Measurements from ENCODE around the gene FILIP1L. TPM values are rescaled to one million over a fixed set of nuclear protein-coding genes. Genes with fewer than 3 reads are reported as not detected.

Gene FILIP1L
- total RNA-seq, 2 experiments from 2014 or later = 0.23 to 0.36 TPM

- ChIA-PET CTCF (no interaction called here), POLR2A (no interaction called here)
Measured at GRCh38 chr3:100002599-100003350, 111.5 kb downstream of the FILIP1L start.

- ChIA-PET POLR2A (no interaction called here), CTCF (no interaction called here)
Measured at GRCh38 chr3:100001526-100002270, 112.6 kb downstream of the FILIP1L start.

DNA sequence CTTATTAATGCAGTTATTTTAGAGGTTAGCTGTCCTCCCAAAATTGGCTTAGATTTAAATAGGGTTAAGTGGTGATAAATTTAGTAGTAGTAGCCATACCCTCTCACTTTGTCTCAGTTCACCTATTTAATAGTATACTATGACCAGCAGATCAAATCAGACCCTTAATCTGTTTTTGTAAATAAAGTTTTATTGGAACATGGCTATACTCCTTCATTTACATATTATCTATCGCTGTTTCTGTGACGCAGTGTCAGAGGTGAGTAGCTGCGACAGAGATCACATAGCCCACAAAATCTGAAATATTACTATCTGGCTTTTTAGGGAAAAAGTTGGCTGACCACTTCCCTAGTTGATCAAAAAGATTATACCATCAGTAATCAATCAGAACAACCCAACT is 113.2 kb downstream of the FILIP1L start:
- CTCF ChIA-PET = no interaction called here
- POLR2A ChIA-PET = no interaction called here

- CTCF ChIA-PET = no interaction called here
- POLR2A ChIA-PET = no interaction called here
Measured at GRCh38 chr3:99999536-99999935, 114.8 kb downstream of the FILIP1L start.

- ChIA-PET CTCF (interaction anchor here (0.6 kb wide), 1 partner anchor 301 kb away, joined by 3 read pairs; no protein-coding TSS in a partner anchor), POLR2A (no interaction called here)
Measured at GRCh38 chr3:99997293-99997692, 117.0 kb downstream of the FILIP1L start.

- POLR2A ChIA-PET = no interaction called here
- CTCF ChIA-PET = no interaction called here
Measured at GRCh38 chr3:99990179-99990578, 124.1 kb downstream of the FILIP1L start.

DNA sequence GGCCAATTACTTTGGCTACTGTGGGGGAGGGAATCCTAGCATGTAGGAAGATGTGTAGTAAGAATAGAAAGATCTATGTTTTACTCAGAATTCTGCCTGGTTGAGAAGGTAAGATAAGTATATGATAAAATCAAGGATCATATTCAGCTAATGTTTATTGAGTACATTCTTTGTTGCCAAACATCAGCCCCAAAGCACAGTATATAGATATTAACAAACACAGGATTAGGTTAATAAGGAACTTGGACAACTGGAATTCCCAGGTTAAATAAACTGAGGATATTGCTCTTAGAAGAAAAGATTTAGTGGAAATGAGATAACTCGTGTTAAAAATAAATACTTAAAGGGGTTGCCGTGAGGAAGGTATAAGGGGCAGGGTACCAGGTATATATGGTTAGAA is 129.6 kb downstream of the FILIP1L start:
- ChIA-PET POLR2A (no interaction called here), CTCF (no interaction called here)

GRCh38 chr3:99984139-99984538 is 130.2 kb downstream of the FILIP1L start:
- CTCF ChIA-PET = no interaction called here
- POLR2A ChIA-PET = no interaction called here

DNA sequence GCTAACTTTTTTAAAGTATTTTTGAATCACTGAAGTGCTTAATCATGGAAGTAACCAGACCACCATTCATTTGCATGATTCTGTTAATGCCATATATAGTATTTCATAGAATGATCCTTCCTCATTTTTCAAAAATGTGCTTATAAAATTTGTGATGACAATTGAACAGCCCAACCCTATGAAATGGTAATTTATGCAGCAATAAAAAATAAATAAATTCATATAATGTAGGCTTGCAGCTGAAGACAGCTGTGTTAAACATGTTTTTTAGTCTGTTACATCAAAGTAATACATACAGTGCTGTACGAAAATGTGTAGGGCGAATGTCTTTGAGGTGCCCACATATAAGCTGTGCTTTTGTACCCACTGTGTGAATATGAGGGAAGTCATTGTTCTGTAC is 131.7 kb downstream of the FILIP1L start:
- ChIA-PET POLR2A (no interaction called here), CTCF (no interaction called here)

GRCh38 chr3:99981138-99981537 is 133.2 kb downstream of the FILIP1L start:
- POLR2A ChIA-PET = no interaction called here
- CTCF ChIA-PET = no interaction called here

DNA sequence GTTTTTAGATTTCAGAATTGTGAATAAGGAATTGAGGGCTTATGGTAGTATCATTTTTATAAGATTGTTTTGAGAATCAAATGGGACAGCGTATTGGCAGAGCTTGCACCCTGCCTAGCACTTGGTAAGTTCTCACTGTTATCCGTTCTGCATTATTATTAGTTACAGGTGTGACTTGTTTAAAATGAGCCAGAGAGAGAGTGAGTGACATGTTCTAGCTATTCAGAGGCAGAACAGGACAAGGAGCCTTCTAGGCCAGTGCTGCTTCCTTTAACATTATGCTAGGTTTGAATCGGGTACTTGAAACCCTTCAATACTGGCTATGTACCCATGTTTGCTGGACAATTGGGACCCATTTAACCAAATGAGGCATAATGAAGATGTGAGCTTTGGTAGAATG is 133.7 kb downstream of the FILIP1L start:
- POLR2A ChIA-PET = no interaction called here
- CTCF ChIA-PET = no interaction called here

DNA sequence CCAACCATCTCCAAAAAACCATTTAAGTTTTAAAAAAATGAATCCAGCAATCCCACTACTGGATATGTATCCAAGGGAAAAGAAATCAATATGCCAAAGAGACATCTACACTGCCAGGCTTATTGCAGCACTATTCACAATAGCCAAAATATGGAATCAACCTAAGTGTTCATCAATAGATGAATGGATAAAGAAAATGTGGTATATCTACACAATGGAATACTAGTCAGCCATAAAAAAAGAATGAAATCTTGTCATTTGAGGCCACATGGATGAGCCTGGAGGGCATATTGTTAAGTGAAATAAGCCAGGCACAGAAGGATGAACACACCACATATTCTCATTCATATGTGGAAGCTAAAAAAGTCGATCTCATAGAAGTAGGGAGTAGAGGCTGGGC is 136.1 kb downstream of the FILIP1L start:
- POLR2A ChIA-PET = no interaction called here
- CTCF ChIA-PET = no interaction called here

DNA sequence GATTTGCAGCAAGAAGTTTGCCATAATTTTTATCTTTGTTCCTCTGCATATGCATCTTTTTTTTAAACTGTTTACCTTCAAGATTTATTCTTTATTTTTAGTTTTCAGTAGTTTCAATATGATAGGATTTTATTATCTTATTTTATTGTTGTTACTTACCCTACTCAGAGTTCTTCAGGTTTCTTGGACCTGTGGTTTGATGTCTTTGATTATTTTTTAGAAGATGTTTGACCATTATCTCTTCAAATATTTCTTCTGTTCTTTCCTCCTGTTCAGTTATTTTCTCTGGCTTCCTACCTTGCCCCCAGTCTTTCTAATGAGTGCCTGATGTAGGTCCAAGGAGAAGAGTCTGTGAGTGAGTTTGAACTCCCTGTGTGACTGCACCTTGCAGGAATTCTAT is 137.7 kb downstream of the FILIP1L start:
- POLR2A ChIA-PET = no interaction called here
- CTCF ChIA-PET = no interaction called here

DNA sequence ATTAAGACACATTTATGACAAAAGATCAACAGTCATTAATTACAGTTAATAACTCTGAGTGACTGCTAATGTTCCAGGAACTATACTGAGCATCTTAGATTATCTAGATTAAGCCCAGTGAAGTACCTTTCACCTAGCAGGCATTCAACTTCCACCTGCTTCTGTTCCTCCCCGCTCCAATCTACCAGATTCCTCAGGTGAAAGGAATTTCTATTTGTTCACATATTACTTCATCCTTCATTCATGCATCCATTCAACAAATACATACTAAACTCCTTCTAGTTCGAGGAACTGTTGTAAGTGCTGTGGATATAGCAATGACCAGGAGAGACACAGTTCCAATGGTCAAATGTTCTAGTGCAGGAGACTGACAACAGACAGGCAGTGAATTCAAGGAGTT is 139.3 kb downstream of the FILIP1L start:
- CTCF ChIA-PET = no interaction called here
- POLR2A ChIA-PET = no interaction called here

GRCh38 chr3:99972380-99973104 is 141.8 kb downstream of the FILIP1L start:
- CTCF ChIA-PET = no interaction called here
- POLR2A ChIA-PET = no interaction called here

DNA sequence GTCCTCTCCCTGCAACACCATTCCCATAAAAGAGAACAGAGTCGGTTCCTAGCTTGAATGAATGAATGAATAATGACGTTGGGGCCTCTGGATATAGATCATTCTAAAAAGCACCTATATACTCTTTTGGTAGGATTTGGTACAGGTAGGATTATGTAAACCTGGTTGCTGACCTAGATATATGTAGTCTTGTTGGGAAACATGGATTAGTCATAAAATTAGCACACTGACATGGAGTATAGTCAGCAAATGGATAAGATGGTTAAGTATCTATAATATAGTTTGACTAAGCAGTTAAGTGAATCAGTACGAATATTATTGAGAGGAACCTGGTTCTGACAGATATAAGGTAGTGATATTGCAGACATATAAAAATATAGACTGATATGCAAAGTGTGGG is 142.5 kb downstream of the FILIP1L start:
- ChIA-PET CTCF (no interaction called here), POLR2A (no interaction called here)

- ChIA-PET POLR2A (no interaction called here), CTCF (interaction anchor here (0.6 kb wide), 1 partner anchor 1147 kb away, joined by 3 read pairs; no protein-coding TSS in a partner anchor)
Measured at GRCh38 chr3:99970198-99970597, 144.1 kb downstream of the FILIP1L start.

DNA sequence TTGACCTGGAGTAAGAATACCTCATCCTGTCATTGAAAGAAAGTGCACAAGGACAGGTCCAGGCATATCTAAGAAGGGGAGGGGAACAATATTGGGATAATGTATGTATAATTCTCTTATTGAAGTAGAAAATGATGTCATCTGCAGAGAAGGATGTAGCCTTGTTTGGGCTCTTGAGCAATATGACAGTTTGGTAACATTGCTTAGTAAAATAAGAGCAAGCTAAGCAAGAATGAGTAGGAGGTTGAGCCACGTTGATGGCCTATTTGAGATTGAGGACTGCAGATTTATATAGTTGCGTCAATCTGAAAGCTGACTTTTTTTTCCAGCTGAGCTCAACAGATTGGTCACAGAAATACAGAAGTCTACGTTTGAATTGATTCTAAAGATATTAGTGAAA is 145.2 kb downstream of the FILIP1L start:
- ChIA-PET CTCF (no interaction called here), POLR2A (no interaction called here)

GRCh38 chr3:99967796-99968195 is 146.5 kb downstream of the FILIP1L start:
- CTCF ChIA-PET = no interaction called here

GRCh38 chr3:99966662-99967416 is 147.5 kb downstream of the FILIP1L start:
- POLR2A ChIA-PET = no interaction called here
- CTCF ChIA-PET = no interaction called here

More at GRCh38 chr3:99967796-99968195, 146.5 kb downstream of the FILIP1L start:
- POLR2A ChIA-PET = no interaction called here
